HepG2 (cell line): ENCODE data around the gene ZNF581. TPM values are rescaled to one million over a fixed set of nuclear protein-coding genes. Genes with fewer than 3 reads are reported as not detected.
A peak's percentile ranks its signal among the peaks of the same experiment; 100 is the strongest.

Experiments used
- ATAC-seq: fragments of 200-7000 bp; cut with Tn5 transposase; 3 replicates; pipeline ENCODE4 v1.9.1; 2020; ENCODE audit warnings: mild to moderate bottlenecking, moderate library complexity
- BruUV-seq: library from RNA; stranded (reverse); fragments of 400-500 nt; replicated peaks from 2 replicates; lab custom pipeline; 2021; lab: Mats Ljungman, UMichigan
- CTCF ChIA-PET: fragments of 300-600 bp; formaldehyde crosslinking; extraction: SDS; loops from one replicate; lab custom pipeline; 2021; ENCODE audit warnings: low total read pairs, inconsistent platforms, low intra/inter-chr PET ratio; lab: Yijun Ruan, JAX
- POLR2A ChIA-PET: fragments of 350-600 bp; sonication (Branson Sonifier 250); formaldehyde crosslinking; loops from one replicate; lab custom pipeline; 2020; ENCODE audit warnings: antibody characterized with exemption, inconsistent platforms; lab: Yijun Ruan, JAX
- DNase-seq: peaks from one replicate; pipeline ENCODE4 v3.0.0-alpha.2; 2015; ENCODE audit warnings: low spot score
- FAIRE-seq: peaks from 3 replicates; lab custom pipeline; 2011; peaks lifted over from hg19 to GRCh38; lab: Jason Lieb, UNC
- H2AFZ ChIP-seq: one replicate; pipeline ENCODE4 v1.6.1; 2011; ENCODE audit warnings: low read length, inconsistent platforms
- H3K27ac ChIP-seq: fragments of 300-600 bp; 3 replicates; pipeline ENCODE4 v1.8.0; 2011; ENCODE audit warnings: mixed run types, mild to moderate bottlenecking, mixed read lengths, low read length, inconsistent platforms; ENCODE audit not compliant: insufficient read depth; ENCODE audit errors: extremely low read length
- H3K27me3 ChIP-seq, 2 experiments: fragments of 200-600 bp in 1 of 2; 2 replicates in 1 of 2; 3 replicates in 1 of 2; pipeline versions ENCODE4 v1.6.0 to v1.8.0; 2011; ENCODE audit warnings: low read length in 2 of 2, mild to moderate bottlenecking in 2 of 2, moderate library complexity in 2 of 2, inconsistent platforms in 1 of 2; ENCODE audit not compliant: insufficient read depth in 2 of 2, control insufficient read depth in 1 of 2
- H3K36me3 ChIP-seq, 2 experiments: fragments of 200-600 bp in 1 of 2; replicated peaks in 1 of 2; 2 replicates in 1 of 2; 3 replicates in 1 of 2; pipeline versions ENCODE4 v1.5.1 to v1.8.0; 2011; ENCODE audit warnings: low read length in 2 of 2, inconsistent platforms in 1 of 2; ENCODE audit not compliant: insufficient read depth in 2 of 2, control insufficient read depth in 1 of 2
- H3K4me1 ChIP-seq: 2 replicates; pipeline ENCODE4 v1.5.1; 2012; ENCODE audit warnings: low read length, inconsistent platforms; ENCODE audit not compliant: insufficient read depth
- H3K4me2 ChIP-seq: 2 replicates; pipeline ENCODE4 v1.6.0; 2011; ENCODE audit warnings: low read depth, low read length, inconsistent platforms
- H3K4me3 ChIP-seq, 3 experiments: fragments of 200-600 bp in 1 of 3; sonication (generic), shearing (Covaris generic) in 1 of 3; replicated peaks in 1 of 3; 2 replicates each; pipeline ENCODE4 v1.5.1; 2011 to 2016; ENCODE audit warnings: low read length in 3 of 3, inconsistent platforms in 2 of 3, low read depth in 2 of 3, mild to moderate bottlenecking in 2 of 3, control low read depth in 1 of 3, mixed read lengths in 1 of 3; ENCODE audit not compliant: insufficient read depth in 1 of 3
- H3K79me2 ChIP-seq: one replicate; pipeline ENCODE4 v1.6.1; 2011; ENCODE audit warnings: low read length, inconsistent platforms; ENCODE audit not compliant: insufficient read depth
- H3K9ac ChIP-seq: 2 replicates; pipeline ENCODE4 v1.6.0; 2011; ENCODE audit warnings: mild to moderate bottlenecking, low read depth, low read length, inconsistent platforms; ENCODE audit not compliant: insufficient read depth
- H3K9me3 ChIP-seq: 2 replicates; pipeline ENCODE4 v1.5.1; 2012; ENCODE audit warnings: mild to moderate bottlenecking, low read length
- H4K20me1 ChIP-seq: 2 replicates; pipeline ENCODE4 v1.6.0; 2011; ENCODE audit warnings: inconsistent platforms, mild to moderate bottlenecking, low read length, moderate library complexity; ENCODE audit not compliant: insufficient read depth
- AGO2 ChIP-seq: fragments of 200-400 bp; formaldehyde crosslinking; optimal IDR thresholded peaks from 2 replicates; pipeline ENCODE3; 2017; ENCODE audit warnings: mild to moderate bottlenecking, low read depth, low read length, moderate library complexity
- PCBP2 ChIP-seq: fragments of 200-400 bp; formaldehyde crosslinking; optimal IDR thresholded peaks from 2 replicates; pipeline ENCODE3; 2018; ENCODE audit warnings: low read length, low read depth; ENCODE audit not compliant: poor library complexity, severe bottlenecking
- POGK ChIP-seq: sonication (generic); formaldehyde crosslinking; conservative IDR thresholded peaks from 2 replicates; pipeline ENCODE4 v1.8.0; 2022; ENCODE audit warnings: mild to moderate bottlenecking, moderate library complexity, missing genetic modification reagents
- POLR2G ChIP-seq: fragments of 200-400 bp; formaldehyde crosslinking; IDR thresholded peaks from 2 replicates; pipeline ENCODE4 v1.6.1; 2018; ENCODE audit warnings: mild to moderate bottlenecking, low read depth, low read length, moderate library complexity
- RBM22 ChIP-seq: fragments of 200-400 bp; formaldehyde crosslinking; optimal IDR thresholded peaks from 2 replicates; pipeline ENCODE3; 2017; ENCODE audit warnings: mild to moderate bottlenecking, low read length, moderate library complexity
- ZMYM3 ChIP-seq: sonication (generic); formaldehyde crosslinking; IDR thresholded peaks from 2 replicates; pipeline ENCODE4 v1.5.1; 2020; ENCODE audit warnings: mild to moderate bottlenecking, missing genetic modification reagents
- ZNF3 ChIP-seq: IDR thresholded peaks from 2 replicates; pipeline ENCODE4 v1.7.0; 2017; ENCODE audit warnings: inconsistent platforms
- ZNF629 ChIP-seq: sonication (generic); formaldehyde crosslinking; conservative IDR thresholded peaks from 2 replicates; pipeline ENCODE4 v1.5.0; 2020; ENCODE audit warnings: missing genetic modification reagents
- WGBS: methylation state at CpG from one replicate; pipeline ENCODE4 v1.1.6; 2017; ENCODE audit warnings: low lambda C conversion rate; 5-methylcytosine and 5-hydroxymethylcytosine counted together
- in situ Hi-C: cut with HindIII; loops from 2 replicates; pipeline ENCODE4 v1.10.0; 2017; ENCODE audit warnings: low pct_unique_long_range_greater_than_20kb; ENCODE audit not compliant: extremely low pct_ligation_motif_present
- intact Hi-C: fragments of 100-400 bp; cut with micrococcal nuclease; formaldehyde crosslinking; loops from one replicate; pipeline ENCODE4 v1.10.0; 2022; ENCODE audit not compliant: unreplicated experiment
- polyA plus RNA-seq, 8 experiments: library from polyadenylated mRNA; depleted of rRNA in 3 of 8; stranded (reverse) in 7 of 8; unstranded in 1 of 8; fragments of >200 nt; fragmentation: Illumina TruSeq in 4 of 8; extraction: Trizol in 4 of 8; gene quantifications; 2 replicates each; pipeline versions ENCODE4 v1.2.1 to v1.2.3, GENCODE V29; 2011 to 2016; ENCODE audit warnings: low read depth in 4 of 8, missing spikeins in 1 of 8, mixed read lengths in 1 of 8; ENCODE audit not compliant: insufficient read depth in 1 of 8
- total RNA-seq, 5 experiments: library from RNA; depleted of rRNA; stranded (reverse); fragments of >200 nt; fragmentation: Illumina TruSeq; extraction: Trizol; gene quantifications; 2 replicates each; pipeline ENCODE4 v1.2.3, GENCODE V29; 2016; ENCODE audit warnings: low read depth in 1 of 5

ZNF581 gene
- total and polyA plus RNA-seq, 2 of the 13 experiments (the other 11 are each of a cell fraction or from before 2014, with no cell fraction given): 19.6 to 49.5 TPM

- no peak overlapping the region for H3K27ac ChIP-seq
- no peak for ATAC-seq
- POLR2A ChIA-PET: no interaction called here
- TF ChIP-seq ZMYM3 (CRISPR knock-in tag) (peak; percentile 56; the same call in 1 of the 2 replicates), PCBP2 (no peak), ZNF3 (CRISPR knock-in tag) (no peak), ZNF629 (peak; percentile 85), POLR2G (peak; percentile 18; the same call in 1 of the 2 replicates), AGO2 (peak; percentile 34), RBM22 (peak; percentile 63)
- in situ Hi-C loops (no loop called here), intact Hi-C loops (no loop called here)
- H3K36me3 ChIP-seq: peaks cover 62 to 82% of the 10 kb centered on the region in 2 experiments
- H2AFZ ChIP-seq: no peak overlapping the region
- H3K4me3 ChIP-seq: no peak overlapping the region
- no peak overlapping the region for H3K9ac ChIP-seq
- H3K4me1 ChIP-seq: peaks cover 18% of the 10 kb centered on the region
- WGBS: 95% methylated on average over 4 of the region's 12 CpGs
- CTCF ChIA-PET: no interaction called here
- no TSS peak for BruUV-seq
- H4K20me1 ChIP-seq: peaks cover 58% of the 10 kb centered on the region
- no peak for DNase-seq
- H3K79me2 ChIP-seq: peaks cover 55% of the 10 kb centered on the region
- FAIRE-seq: no peak
- no peaks in the 10 kb centered on the region for H3K9me3 ChIP-seq
- no peaks in the 10 kb centered on the region for H3K27me3 ChIP-seq
- H3K4me2 ChIP-seq: no peak overlapping the region
Observed at GRCh38 chr19:55666343-55667005, 23.0 kb downstream of the ZNF581 start.

- in situ Hi-C loops (no loop called here), intact Hi-C loops (no loop called here)
- Histone ChIP-seq H3K9me3 (no peaks in the 10 kb centered on the region), H3K27me3 (no peaks in the 10 kb centered on the region), H3K36me3 (peaks cover 58 to 77% of the 10 kb centered on the region in 2 experiments), H4K20me1 (peaks cover 55% of the 10 kb centered on the region), H3K9ac (no peak overlapping the region), H2AFZ (no peak overlapping the region), H3K4me1 (peaks cover 18% of the 10 kb centered on the region), H3K79me2 (peaks cover 52% of the 10 kb centered on the region), H3K27ac (no peak overlapping the region), H3K4me3 (no peak overlapping the region), H3K4me2 (no peak overlapping the region)
- ATAC-seq: no peak
- WGBS: 93% methylated on average over 4 of the region's 4 CpGs
- TF ChIP-seq POGK (CRISPR knock-in tag): no peak
- CTCF ChIA-PET: no interaction called here
- no peak for DNase-seq
- BruUV-seq: no TSS peak
- POLR2A ChIA-PET: no interaction called here
- FAIRE-seq: no peak
Observed at GRCh38 chr19:55667006-55667381, 23.5 kb downstream of the ZNF581 start.
